Measurements from ENCODE around the gene EPB41L2.

The EPB41L2 gene

GRCh38 chr6:130895516-130895915, 167.5 kb downstream of the EPB41L2 start:
- no peak for FAIRE-seq

GRCh38 chr6:130893766-130894165, 169.3 kb downstream of the EPB41L2 start:
- FAIRE-seq: no peak

- no peak for FAIRE-seq
Observed at GRCh38 chr6:130893277-130893676, 169.8 kb downstream of the EPB41L2 start.

GRCh38 chr6:130890521-130890971, 172.5 kb downstream of the EPB41L2 start:
- no peak for FAIRE-seq

GRCh38 chr6:130889423-130889822, 173.6 kb downstream of the EPB41L2 start:
- peak; percentile 34 for FAIRE-seq

GRCh38 chr6:130888246-130888645, 174.8 kb downstream of the EPB41L2 start:
- FAIRE-seq: no peak

- no peak for FAIRE-seq
Observed at GRCh38 chr6:130886966-130887365, 176.1 kb downstream of the EPB41L2 start.

- FAIRE-seq: peak; percentile 93
Observed at GRCh38 chr6:130885392-130886192, 177.5 kb downstream of the EPB41L2 start.

GRCh38 chr6:130882370-130882769, 180.7 kb downstream of the EPB41L2 start:
- no peak for FAIRE-seq

- no peak for FAIRE-seq
Observed at GRCh38 chr6:130879826-130880225, 183.2 kb downstream of the EPB41L2 start.

GRCh38 chr6:130873746-130874145, 189.3 kb downstream of the EPB41L2 start:
- FAIRE-seq: no peak

GRCh38 chr6:130872250-130873095, 190.6 kb downstream of the EPB41L2 start:
- peak; percentile 38 for FAIRE-seq

GRCh38 chr6:130870179-130870880, 192.7 kb downstream of the EPB41L2 start:
- no peak for FAIRE-seq

GRCh38 chr6:130869681-130870080, 193.4 kb downstream of the EPB41L2 start:
- FAIRE-seq: no peak

- no peak for FAIRE-seq
Observed at GRCh38 chr6:130865793-130866192, 197.3 kb downstream of the EPB41L2 start.

GRCh38 chr6:130864344-130864743, 198.7 kb downstream of the EPB41L2 start:
- FAIRE-seq: no peak

- FAIRE-seq: no peak
Observed at GRCh38 chr6:130863415-130864230, 199.4 kb downstream of the EPB41L2 start.

GRCh38 chr6:130862370-130862769, 200.7 kb downstream of the EPB41L2 start:
- FAIRE-seq: no peak

GRCh38 chr6:130859161-130859867, 203.7 kb downstream of the EPB41L2 start:
- FAIRE-seq: no peak

GRCh38 chr6:130858498-130859160, 204.4 kb downstream of the EPB41L2 start:
- no peak for FAIRE-seq

GRCh38 chr6:130858054-130858453, 205.0 kb downstream of the EPB41L2 start:
- no peak for FAIRE-seq
